Measurements from ENCODE around the gene PRR16. TPM values are rescaled to one million over a fixed set of nuclear protein-coding genes. Genes with fewer than 3 reads are reported as not detected.

The PRR16 gene
- total RNA-seq, 1 experiment from 2014 or later: 0.42 TPM

GRCh38 chr5:120463006-120463680 lies 957 bp upstream of the PRR16 start (continued):
- TF ChIP-seq E2F4 (CRISPR knock-in tag; IDR thresholded peaks at IDR 0.05; ENCODE audit: borderline replicate concordance, low read depth) (no peak), STAT6 (CRISPR knock-in tag; conservative IDR thresholded peaks at IDR 0.05; ENCODE audit: low read depth) (no peak), TEAD1 (CRISPR knock-in tag; IDR thresholded peaks at IDR 0.05) (no peak)

- H3K9me3 Mint-ChIP-seq: no peaks in the 10 kb centered on the region
- H3K4me1 Mint-ChIP-seq: peaks cover 13% of the 10 kb centered on the region
- ATAC-seq (peak; percentile 64), DNase-seq (ENCODE audit: low spot score) (peak; percentile 35)
- H3K27me3 Mint-ChIP-seq (ENCODE audit: low read depth): peaks cover 51% of the 10 kb centered on the region
- H3K36me3 Mint-ChIP-seq: no peaks in the 10 kb centered on the region
- ChIA-PET CTCF (interaction anchor here (1.3 kb wide), 1 partner anchor 67 kb away, joined by 6 read pairs; no protein-coding TSS in a partner anchor), POLR2A (no interaction called here)
- H3K27ac Mint-ChIP-seq: no peak overlapping the region
- H3K4me3 Mint-ChIP-seq: peak overlapping the region; percentile 80
- TF ChIP-seq SOX15 (CRISPR knock-in tag; IDR thresholded peaks at IDR 0.05) (no peak), ATF6 (CRISPR knock-in tag; IDR thresholded peaks at IDR 0.05) (no peak), PREB (CRISPR knock-in tag; IDR thresholded peaks at IDR 0.05; ENCODE audit: borderline replicate concordance) (no peak), TEAD4 (CRISPR knock-in tag; IDR thresholded peaks at IDR 0.05) (no peak), RELA (CRISPR knock-in tag; IDR thresholded peaks at IDR 0.05; ENCODE audit: borderline replicate concordance) (no peak), ZNF317 (CRISPR knock-in tag; IDR thresholded peaks at IDR 0.05; ENCODE audit: borderline replicate concordance, low read depth) (no peak), ATF1 (CRISPR knock-in tag; IDR thresholded peaks at IDR 0.05) (no peak), ZNF532 (CRISPR knock-in tag; IDR thresholded peaks at IDR 0.05; ENCODE audit: borderline replicate concordance) (no peak), MAX (CRISPR knock-in tag; IDR thresholded peaks at IDR 0.05) (peak; percentile 31; the same call in 1 of the 2 replicates), HMGXB4 (CRISPR knock-in tag; IDR thresholded peaks at IDR 0.05) (no peak), NR3C1 (CRISPR knock-in tag; conservative IDR thresholded peaks at IDR 0.05; ENCODE audit: low read depth) (no peak), EMX1 (CRISPR knock-in tag; IDR thresholded peaks at IDR 0.05) (no peak), E2F5 (CRISPR knock-in tag; IDR thresholded peaks at IDR 0.05) (no peak), FOXP1 (CRISPR knock-in tag; IDR thresholded peaks at IDR 0.05; ENCODE audit: borderline replicate concordance) (0 out of 2 replicates have a peak, but pooled peaks have one; percentile 24), SMAD3 (CRISPR knock-in tag; IDR thresholded peaks at IDR 0.05; ENCODE audit: borderline replicate concordance) (no peak)
These were observed 731 bp downstream of the PRR16 start for GRCh38 chr5:120464627-120465435.

All from WTC11 (cell line).